RWPE2 (cell line): Measurements from ENCODE around the gene FAP.

ENCODE experiments used
- ATAC-seq: fragments of 200-7000 bp; cut with Tn5 transposase; 3 replicates; pipeline ENCODE4 v1.9.1; 2021; ENCODE audit warnings: low read depth
- DNase-seq: peaks from one replicate; pipeline ENCODE4 v3.0.0-alpha.2; 2020; ENCODE audit warnings: low spot score
- H3K27ac ChIP-seq: fragments of 450-650 bp; 2 replicates; pipeline ENCODE4 v1.5.1; 2017; ENCODE audit warnings: mild to moderate bottlenecking; ENCODE audit not compliant: poor library complexity, severe bottlenecking
- H3K27me3 ChIP-seq: fragments of 250-450 bp; sonication (Bioruptor Pico); 2 replicates; pipeline ENCODE4 v1.5.1; 2021; ENCODE audit warnings: mild to moderate bottlenecking, moderate library complexity; ENCODE audit not compliant: insufficient read depth, poor library complexity, severe bottlenecking
- H3K36me3 ChIP-seq: fragments of 250-450 bp; sonication (Bioruptor Pico); 2 replicates; pipeline ENCODE4 v1.5.1; 2020; ENCODE audit warnings: low read depth, mild to moderate bottlenecking, moderate library complexity
- H3K4me1 ChIP-seq: fragments of 250-450 bp; sonication (Bioruptor Pico); 2 replicates; pipeline ENCODE4 v1.5.1; 2021; ENCODE audit warnings: mild to moderate bottlenecking, moderate library complexity; ENCODE audit not compliant: insufficient read depth, poor library complexity, severe bottlenecking
- H3K4me3 ChIP-seq: fragments of 250-450 bp; sonication (Bioruptor Pico); 2 replicates; pipeline ENCODE4 v1.5.1; 2021; ENCODE audit warnings: mild to moderate bottlenecking, moderate library complexity; ENCODE audit not compliant: severe bottlenecking
- H3K9me3 ChIP-seq: fragments of 250-450 bp; sonication (Bioruptor Pico); 2 replicates; pipeline ENCODE4 v1.5.1; 2021; ENCODE audit warnings: mild to moderate bottlenecking, moderate library complexity; ENCODE audit not compliant: severe bottlenecking
- TF ChIP-seq, protein P1 (sequence below): fragments of 450-650 bp; IDR thresholded peaks from one replicate; pipeline ENCODE4 v1.5.1; 2017; ENCODE audit warnings: mild to moderate bottlenecking, moderate library complexity; ENCODE audit not compliant: poor library complexity, severe bottlenecking

The FAP gene

DNA sequence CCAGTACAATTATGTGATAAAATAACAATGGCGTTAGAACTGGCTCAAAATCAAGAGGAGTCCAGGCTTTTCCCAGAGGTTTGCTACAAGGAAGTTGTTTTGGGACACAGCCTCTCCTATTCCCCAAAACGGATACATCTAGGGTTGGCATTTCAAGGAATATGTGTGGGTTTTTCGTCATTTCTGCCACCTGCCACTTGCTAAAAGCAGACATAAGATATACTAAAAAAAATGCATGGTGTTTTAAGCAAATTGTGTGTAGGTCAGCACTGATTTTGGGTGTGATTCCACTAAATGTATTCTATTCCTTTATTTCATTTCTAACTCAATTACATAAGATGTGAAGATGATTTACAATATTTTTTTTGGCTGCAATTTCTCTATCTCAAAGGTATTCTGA lies 54.8 kb downstream of the FAP start:
- DNase-seq (no peak), ATAC-seq (no peak)
- Histone ChIP-seq H3K4me3 (no peak overlapping the region), H3K9me3 (no peaks in the 10 kb centered on the region), H3K4me1 (no peaks in the 10 kb centered on the region), H3K27ac (no peak overlapping the region), H3K27me3 (no peaks in the 10 kb centered on the region), H3K36me3 (peaks cover 32% of the 10 kb centered on the region)
- TF ChIP-seq, protein P1, sequence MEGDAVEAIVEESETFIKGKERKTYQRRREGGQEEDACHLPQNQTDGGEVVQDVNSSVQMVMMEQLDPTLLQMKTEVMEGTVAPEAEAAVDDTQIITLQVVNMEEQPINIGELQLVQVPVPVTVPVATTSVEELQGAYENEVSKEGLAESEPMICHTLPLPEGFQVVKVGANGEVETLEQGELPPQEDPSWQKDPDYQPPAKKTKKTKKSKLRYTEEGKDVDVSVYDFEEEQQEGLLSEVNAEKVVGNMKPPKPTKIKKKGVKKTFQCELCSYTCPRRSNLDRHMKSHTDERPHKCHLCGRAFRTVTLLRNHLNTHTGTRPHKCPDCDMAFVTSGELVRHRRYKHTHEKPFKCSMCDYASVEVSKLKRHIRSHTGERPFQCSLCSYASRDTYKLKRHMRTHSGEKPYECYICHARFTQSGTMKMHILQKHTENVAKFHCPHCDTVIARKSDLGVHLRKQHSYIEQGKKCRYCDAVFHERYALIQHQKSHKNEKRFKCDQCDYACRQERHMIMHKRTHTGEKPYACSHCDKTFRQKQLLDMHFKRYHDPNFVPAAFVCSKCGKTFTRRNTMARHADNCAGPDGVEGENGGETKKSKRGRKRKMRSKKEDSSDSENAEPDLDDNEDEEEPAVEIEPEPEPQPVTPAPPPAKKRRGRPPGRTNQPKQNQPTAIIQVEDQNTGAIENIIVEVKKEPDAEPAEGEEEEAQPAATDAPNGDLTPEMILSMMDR = no peak

DNA sequence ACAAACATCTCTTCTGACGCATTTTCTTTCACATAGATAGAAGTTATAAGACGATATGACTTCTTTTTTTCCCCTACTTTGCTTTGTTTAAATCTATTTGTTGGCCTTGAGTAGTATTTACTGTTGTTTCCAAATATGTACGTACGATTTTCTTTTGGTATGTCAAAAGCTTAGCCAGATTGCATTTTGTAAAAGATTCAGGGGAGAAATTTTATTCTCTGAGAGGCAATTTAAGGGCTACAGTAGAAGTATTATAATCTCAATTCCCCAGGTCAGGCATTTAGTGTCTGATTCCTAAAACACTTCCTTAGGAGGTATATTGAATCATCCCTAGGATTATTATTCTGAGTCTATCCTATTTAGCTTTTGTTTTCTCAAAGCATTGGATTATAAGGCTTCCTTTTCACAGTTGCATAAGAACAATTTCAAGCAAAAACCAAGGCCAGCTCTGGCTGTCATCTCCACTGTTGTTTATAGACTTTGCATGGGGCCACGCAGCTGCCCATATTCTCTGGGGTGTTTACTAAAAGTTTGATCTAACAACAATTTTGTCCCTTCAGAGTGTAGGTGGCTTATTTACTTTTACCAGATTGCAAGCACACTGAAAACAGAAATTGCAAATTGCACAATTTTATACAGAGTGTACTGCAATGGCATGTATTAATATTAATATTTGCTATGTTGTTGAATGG lies 57.6 kb downstream of the FAP start:
- Histone ChIP-seq H3K27me3 (no peaks in the 10 kb centered on the region), H3K4me1 (no peaks in the 10 kb centered on the region), H3K27ac (no peak overlapping the region), H3K9me3 (no peaks in the 10 kb centered on the region), H3K36me3 (peaks cover 32% of the 10 kb centered on the region), H3K4me3 (no peak overlapping the region)
- TF ChIP-seq, protein P1 = no peak
- DNase-seq (no peak), ATAC-seq (no peak)

- Histone ChIP-seq H3K36me3 (peaks cover 32% of the 10 kb centered on the region), H3K4me1 (no peaks in the 10 kb centered on the region), H3K4me3 (no peak overlapping the region), H3K27me3 (no peaks in the 10 kb centered on the region), H3K9me3 (no peaks in the 10 kb centered on the region), H3K27ac (no peak overlapping the region)
- no peak for ATAC-seq
- no peak for DNase-seq
- TF ChIP-seq, protein P1 = no peak
These were observed 58.3 kb downstream of the FAP start for GRCh38 chr2:162184821-162185450.

- Histone ChIP-seq H3K27ac (no peak overlapping the region), H3K27me3 (no peaks in the 10 kb centered on the region), H3K9me3 (no peaks in the 10 kb centered on the region), H3K4me1 (no peaks in the 10 kb centered on the region), H3K36me3 (peaks cover 26% of the 10 kb centered on the region), H3K4me3 (no peak overlapping the region)
- ATAC-seq = no peak
- no peak for DNase-seq
- TF ChIP-seq, protein P1 = no peak
These were observed 58.9 kb downstream of the FAP start for GRCh38 chr2:162184359-162184758.

- Histone ChIP-seq H3K27me3 (no peaks in the 10 kb centered on the region), H3K4me3 (no peak overlapping the region), H3K4me1 (no peaks in the 10 kb centered on the region), H3K36me3 (peaks cover 16% of the 10 kb centered on the region), H3K9me3 (no peaks in the 10 kb centered on the region), H3K27ac (no peak overlapping the region)
- no peak for DNase-seq
- TF ChIP-seq, protein P1 = no peak
- no peak for ATAC-seq
These were observed 60.9 kb downstream of the FAP start for GRCh38 chr2:162182395-162182794.
